Fibroblast of skin of back (primary cell): ENCODE data around the gene STAG1.
"Not testable (repeated sequence)": the region's sequence is repeated elsewhere in the genome, so short reads cannot be mapped to it uniquely, and the experiment has no call there.

ENCODE experiments used
- DNase-seq: peaks from one replicate; pipeline ENCODE4 v3.0.0-alpha.2; 2013

The STAG1 gene

GRCh38 chr3:136699271-136699828 lies 52.8 kb downstream of the STAG1 start:
- DNase-seq = peak; percentile 49

GRCh38 chr3:136698361-136698760 lies 53.8 kb downstream of the STAG1 start:
- no peak for DNase-seq

GRCh38 chr3:136696797-136697196 lies 55.4 kb downstream of the STAG1 start:
- no peak for DNase-seq

DNA sequence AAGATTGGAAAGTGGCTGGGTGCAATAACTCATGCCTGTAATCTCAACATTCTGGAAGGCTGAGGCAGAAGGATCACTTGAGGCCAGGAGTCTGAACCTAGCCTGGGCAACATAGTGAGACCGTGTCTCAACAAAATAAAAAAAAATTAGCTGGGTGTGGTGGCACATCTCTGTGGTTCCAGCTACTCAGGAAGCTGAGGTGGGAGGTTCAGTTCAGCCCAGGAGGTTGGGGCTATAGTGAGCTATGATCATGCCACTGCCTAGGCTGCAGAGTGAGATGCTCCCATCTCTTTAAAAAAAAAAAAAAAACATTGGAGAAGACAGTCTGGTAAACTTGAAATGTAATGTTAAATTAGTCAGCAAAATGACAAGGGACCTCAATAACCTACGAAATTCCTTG lies 57.9 kb downstream of the STAG1 start:
- no peak for DNase-seq

DNA sequence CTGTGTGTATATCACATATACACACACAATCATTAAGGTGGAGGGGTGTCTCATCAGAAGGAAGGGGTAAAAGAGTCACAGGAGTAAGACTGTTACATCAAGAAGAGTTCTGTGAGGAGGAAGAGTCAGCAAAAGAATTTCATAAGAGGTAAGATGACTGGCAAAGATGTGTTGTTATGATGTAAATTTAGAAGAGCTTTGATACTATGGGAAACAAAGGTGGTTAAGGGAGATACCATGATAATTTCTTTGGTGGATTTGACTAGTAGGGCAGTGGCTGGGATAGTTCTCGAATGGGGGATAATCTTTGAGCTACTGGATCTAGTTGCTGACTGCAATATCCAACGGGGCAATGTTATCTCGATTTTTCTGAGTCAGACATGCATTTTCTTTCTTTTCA lies 61.6 kb downstream of the STAG1 start:
- DNase-seq = no peak

GRCh38 chr3:136685882-136686281 lies 66.3 kb downstream of the STAG1 start:
- no peak for DNase-seq

GRCh38 chr3:136682740-136683312 lies 69.4 kb downstream of the STAG1 start:
- no peak for DNase-seq

- DNase-seq = no peak
Measured at GRCh38 chr3:136678981-136679380, 73.2 kb downstream of the STAG1 start.

GRCh38 chr3:136676009-136676408 lies 76.2 kb downstream of the STAG1 start:
- DNase-seq = no peak

DNA sequence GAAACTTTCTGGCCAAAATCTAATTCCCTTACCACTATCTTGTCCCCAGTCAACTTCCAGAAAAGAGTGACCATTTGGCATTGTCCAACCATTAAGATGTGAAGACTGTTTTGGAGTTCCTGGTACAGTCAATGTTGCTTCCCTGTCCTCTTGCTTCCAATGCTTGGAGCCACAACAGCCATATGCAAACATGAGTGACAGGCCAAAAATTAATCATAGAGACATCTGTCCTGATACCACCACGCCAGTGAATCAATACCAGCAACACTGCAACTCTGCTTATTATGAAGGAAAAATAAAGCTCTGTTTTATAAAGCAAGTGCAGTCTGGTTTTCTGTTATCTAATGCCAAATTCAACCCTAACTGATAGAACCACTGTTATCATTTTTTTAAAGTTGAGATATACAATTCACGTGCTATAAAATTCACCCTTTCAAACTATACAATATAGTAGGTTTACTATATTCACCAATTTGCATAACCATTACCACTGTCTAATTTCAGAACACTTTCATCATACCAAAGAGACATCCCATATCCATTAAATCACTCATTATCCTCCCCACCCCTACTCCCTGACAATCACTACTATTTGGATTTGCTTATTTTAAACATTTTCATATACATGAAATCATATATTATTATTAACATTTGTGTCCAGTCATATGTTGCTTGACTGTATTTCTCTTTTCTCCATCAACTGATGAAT lies 76.9 kb downstream of the STAG1 start:
- DNase-seq = no peak

- DNase-seq = no peak
Measured at GRCh38 chr3:136672457-136672856, 79.7 kb downstream of the STAG1 start.

- peak; percentile 47 for DNase-seq
Measured at GRCh38 chr3:136671921-136672320, 80.3 kb downstream of the STAG1 start.

- no peak for DNase-seq
Measured at GRCh38 chr3:136670166-136670565, 82.0 kb downstream of the STAG1 start.

- peak; percentile 31 for DNase-seq
Measured at GRCh38 chr3:136667081-136667480, 85.1 kb downstream of the STAG1 start.

DNA sequence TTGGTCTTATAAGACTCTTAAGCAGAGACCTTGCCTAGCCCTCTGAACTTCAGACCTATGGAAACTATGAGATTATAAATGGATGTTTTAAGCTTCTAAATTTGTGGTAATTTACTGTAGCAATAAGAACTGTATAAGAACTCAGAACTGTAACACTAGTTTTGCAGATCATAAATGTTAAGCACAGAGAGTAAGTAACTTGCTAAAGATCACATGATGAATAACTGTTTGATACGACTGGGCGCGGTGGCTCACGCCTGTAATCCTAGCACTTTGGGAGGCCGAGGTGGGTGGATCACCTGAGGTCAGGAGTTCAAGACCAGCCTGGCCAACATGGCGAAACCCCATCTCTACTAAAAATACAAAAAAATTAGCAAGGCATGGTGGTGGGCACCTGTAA lies 85.9 kb downstream of the STAG1 start:
- DNase-seq = not testable (repeated sequence)

- no peak for DNase-seq
Measured at GRCh38 chr3:136664771-136665170, 87.4 kb downstream of the STAG1 start.

DNA sequence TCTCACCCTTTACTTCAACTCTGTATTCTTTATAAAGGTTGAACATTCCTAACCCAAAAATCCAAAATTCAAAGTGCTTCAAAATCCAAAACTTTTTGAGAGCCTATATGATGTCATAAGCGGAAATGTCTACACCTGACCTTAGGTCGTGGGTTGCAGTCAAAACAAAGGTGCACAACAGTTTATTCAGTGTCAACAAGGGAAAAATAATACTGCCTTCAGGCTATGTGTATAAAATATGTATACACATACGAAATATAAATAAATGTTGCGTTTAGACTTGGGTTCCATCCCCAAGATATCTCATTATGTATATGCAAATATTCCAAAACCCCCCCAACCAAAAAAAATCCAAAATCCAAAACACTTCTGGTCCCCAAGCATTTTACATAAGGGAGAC lies 90.9 kb downstream of the STAG1 start:
- no peak for DNase-seq

DNA sequence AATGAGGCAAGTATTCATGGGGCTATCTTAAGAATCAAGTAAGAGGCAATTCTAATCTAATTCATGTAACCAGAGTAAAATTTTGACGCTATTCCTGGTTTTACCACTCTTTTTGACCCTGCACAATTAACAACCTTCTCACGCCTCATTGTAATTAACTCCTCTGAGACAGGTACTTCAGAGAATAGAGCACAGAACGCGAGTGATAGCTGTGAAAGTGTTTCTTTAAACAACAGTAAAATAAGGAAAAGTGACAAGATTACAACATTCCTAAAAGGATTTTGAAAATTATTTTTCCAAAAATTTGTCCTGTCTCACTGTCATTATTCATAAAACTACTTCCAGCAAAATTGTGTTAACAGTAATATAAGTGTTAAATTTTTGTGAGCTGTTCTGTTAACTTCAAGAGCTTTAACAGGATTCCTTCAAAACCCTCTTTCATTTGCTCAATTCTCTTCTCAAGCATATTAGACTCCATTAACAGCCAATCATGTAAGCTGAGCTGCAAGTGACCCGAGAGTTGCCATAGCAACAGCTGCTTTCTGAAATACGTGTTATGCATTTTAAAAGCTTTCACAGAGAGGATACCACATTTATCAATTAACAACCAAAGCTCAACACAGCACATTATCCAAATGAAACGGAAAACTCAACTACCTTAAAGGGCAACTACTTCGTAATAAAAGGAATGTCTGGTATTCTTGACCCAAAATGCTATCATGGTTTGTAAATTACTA lies 93.1 kb downstream of the STAG1 start:
- DNase-seq = peak; percentile 51

GRCh38 chr3:136657526-136657925 lies 94.7 kb downstream of the STAG1 start:
- no peak for DNase-seq

GRCh38 chr3:136653628-136654027 lies 98.5 kb downstream of the STAG1 start:
- DNase-seq = no peak

GRCh38 chr3:136651581-136651980 lies 100.6 kb downstream of the STAG1 start:
- no peak for DNase-seq

DNA sequence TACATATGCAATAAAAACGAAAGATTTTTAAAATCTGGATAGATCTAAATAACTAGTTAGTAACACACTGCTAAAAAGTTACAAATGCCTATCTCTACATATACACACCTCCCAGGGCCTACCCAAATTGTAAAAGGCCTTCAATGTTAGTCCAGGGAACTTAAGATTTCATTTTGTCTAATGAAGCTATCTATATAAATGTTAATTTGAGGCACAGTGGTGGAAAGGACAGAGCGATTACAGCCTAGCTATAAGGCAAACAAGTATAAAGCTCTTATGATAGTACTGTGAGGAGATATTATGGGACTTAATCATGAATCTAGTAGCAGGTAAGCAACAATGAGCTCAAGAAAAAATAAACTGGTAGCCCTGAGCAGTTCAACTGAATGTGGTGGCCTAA lies 101.7 kb downstream of the STAG1 start:
- no peak for DNase-seq

GRCh38 chr3:136645915-136646314 lies 106.3 kb downstream of the STAG1 start:
- no peak for DNase-seq

GRCh38 chr3:136644212-136644611 lies 108.0 kb downstream of the STAG1 start:
- no peak for DNase-seq
